Omental fat pad (tissue), 4 donors: ENCODE measurements around the gene FILIP1. TPM values are rescaled to one million over a fixed set of nuclear protein-coding genes. Genes with fewer than 3 reads are reported as not detected.

ENCODE experiments used
- ATAC-seq: fragments of 150-250 bp; one replicate; pipeline ENCODE4 v1.9.1; 2016; ENCODE audit warnings: mild to moderate bottlenecking, moderate library complexity; ENCODE audit not compliant: low FRiP score
- DNase-seq: peaks from one replicate; pipeline ENCODE4 v3.0.0-alpha.2; 2019; ENCODE audit warnings: low spot score
- total RNA-seq, 4 donors: library from RNA; depleted of rRNA; stranded (reverse); fragments of >200 nt; gene quantifications; one replicate each; pipeline ENCODE4 v1.1.0, GENCODE V29; 2016
- TF ChIP-seq, protein P1 (sequence below), 3 donors: fragments of 450-650 bp; IDR thresholded peaks; one replicate each; pipeline ENCODE4 v1.5.1; 2016 to 2017; ENCODE audit warnings: antibody characterized with exemption in 3 of 3, mild to moderate bottlenecking in 3 of 3, moderate library complexity in 2 of 3

Gene FILIP1
- total RNA-seq, 4 donors from 2014 or later = 3.0 to 15.9 (median 5.7) TPM

- ATAC-seq = no peak
- no peak for DNase-seq
- TF ChIP-seq, protein P1, sequence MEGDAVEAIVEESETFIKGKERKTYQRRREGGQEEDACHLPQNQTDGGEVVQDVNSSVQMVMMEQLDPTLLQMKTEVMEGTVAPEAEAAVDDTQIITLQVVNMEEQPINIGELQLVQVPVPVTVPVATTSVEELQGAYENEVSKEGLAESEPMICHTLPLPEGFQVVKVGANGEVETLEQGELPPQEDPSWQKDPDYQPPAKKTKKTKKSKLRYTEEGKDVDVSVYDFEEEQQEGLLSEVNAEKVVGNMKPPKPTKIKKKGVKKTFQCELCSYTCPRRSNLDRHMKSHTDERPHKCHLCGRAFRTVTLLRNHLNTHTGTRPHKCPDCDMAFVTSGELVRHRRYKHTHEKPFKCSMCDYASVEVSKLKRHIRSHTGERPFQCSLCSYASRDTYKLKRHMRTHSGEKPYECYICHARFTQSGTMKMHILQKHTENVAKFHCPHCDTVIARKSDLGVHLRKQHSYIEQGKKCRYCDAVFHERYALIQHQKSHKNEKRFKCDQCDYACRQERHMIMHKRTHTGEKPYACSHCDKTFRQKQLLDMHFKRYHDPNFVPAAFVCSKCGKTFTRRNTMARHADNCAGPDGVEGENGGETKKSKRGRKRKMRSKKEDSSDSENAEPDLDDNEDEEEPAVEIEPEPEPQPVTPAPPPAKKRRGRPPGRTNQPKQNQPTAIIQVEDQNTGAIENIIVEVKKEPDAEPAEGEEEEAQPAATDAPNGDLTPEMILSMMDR (IDR thresholded peaks at IDR 0.05) = no peak
Measured at GRCh38 chr6:75486850-75487518, 6.6 kb downstream of the FILIP1 start.

DNA sequence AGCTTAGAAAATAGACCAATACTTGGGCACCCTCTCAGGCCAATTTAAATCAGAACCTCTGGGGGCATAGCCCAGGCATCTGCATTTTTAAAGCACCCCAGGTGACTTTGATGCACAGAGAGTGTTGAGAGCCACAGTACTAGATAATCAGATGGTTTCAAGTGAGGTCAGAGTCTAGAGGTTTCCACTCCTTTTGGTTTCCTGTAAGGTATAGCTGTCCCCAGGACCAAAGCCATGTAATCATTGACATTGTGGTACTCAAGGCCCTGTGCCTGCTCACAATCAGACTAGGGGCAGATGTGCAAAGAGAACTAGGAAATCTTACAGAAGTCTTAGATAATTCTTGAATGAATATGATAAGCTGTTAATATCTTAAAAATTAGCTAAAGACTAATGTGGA is 9.1 kb downstream of the FILIP1 start:
- ATAC-seq (no peak), DNase-seq (no peak)
- TF ChIP-seq, protein P1 (IDR thresholded peaks at IDR 0.05) = no peak

DNA sequence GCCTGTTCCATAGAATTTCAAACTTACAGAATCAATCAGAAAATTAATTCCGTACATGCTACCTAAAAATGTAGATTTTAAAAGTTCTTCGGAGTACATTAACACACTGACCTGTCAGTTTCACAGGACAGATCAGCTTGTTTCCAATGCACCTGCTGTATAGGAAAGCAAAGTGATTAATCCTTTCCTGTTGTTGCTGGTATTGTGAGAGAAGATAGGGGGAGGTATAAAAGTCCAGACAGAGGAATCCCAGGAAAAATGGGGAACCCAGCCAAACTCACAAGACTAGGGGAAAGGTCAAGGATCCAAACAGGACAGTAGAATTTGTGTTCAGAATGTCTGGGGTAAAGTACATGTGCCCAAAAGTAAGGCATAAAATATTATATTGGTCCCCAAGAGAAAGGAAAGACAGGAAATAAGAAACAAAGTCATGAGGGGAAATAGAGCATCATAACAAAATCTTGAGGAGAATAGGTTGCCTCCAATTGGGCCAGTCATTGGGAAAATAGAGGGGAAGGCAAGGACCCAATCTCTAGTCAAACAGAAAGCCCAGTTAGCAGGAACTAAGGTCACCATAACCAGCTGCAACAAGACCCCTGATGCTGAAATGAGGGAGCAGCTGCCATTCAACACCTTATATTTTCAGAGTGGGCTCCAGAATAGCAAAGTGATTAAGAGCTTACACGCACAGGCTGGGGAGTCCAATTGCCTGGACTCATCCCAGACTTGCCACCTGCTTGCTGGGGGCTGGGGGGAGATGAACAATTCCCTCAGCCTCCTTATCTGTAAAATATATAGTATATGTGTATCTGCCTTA is 10.3 kb downstream of the FILIP1 start:
- ATAC-seq (no peak), DNase-seq (no peak)
- TF ChIP-seq, protein P1 (IDR thresholded peaks at IDR 0.05) = no peak

GRCh38 chr6:75481936-75482593 is 11.5 kb downstream of the FILIP1 start:
- TF ChIP-seq, protein P1 (IDR thresholded peaks at IDR 0.05) = no peak
- no peak for ATAC-seq
- no peak for DNase-seq

GRCh38 chr6:75481394-75481793 is 12.2 kb downstream of the FILIP1 start:
- TF ChIP-seq, protein P1 (IDR thresholded peaks at IDR 0.05) = no peak
- no peak for DNase-seq
- ATAC-seq = no peak

DNA sequence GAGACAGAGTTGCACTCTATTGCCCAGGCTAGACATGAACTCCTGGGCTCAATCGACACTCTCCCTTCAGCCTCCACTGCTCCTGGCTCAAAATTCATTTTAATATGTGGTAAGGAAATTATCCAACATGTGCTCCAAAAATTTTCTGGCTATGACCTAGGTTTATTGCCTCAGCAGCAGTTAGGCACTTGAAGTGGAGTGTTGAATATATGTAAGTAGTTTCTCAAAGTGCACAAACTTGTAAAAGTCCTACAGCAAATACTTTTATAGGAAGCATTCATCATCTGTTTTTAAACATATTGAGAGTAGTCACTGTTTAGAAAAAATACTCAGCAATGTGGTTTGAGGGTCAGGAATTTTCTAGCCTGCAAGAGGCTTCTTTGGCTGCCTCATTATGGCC is 13.2 kb downstream of the FILIP1 start:
- TF ChIP-seq, protein P1 (IDR thresholded peaks at IDR 0.05) = no peak
- ATAC-seq (no peak), DNase-seq (no peak)
